ENCODE data around the gene SSBP4.

SSBP4 gene

GRCh38 chr19:18433015-18433691 lies 14.0 kb downstream of the SSBP4 start:
- no peak for DNase-seq (ENCODE audit: low read depth)

DNA sequence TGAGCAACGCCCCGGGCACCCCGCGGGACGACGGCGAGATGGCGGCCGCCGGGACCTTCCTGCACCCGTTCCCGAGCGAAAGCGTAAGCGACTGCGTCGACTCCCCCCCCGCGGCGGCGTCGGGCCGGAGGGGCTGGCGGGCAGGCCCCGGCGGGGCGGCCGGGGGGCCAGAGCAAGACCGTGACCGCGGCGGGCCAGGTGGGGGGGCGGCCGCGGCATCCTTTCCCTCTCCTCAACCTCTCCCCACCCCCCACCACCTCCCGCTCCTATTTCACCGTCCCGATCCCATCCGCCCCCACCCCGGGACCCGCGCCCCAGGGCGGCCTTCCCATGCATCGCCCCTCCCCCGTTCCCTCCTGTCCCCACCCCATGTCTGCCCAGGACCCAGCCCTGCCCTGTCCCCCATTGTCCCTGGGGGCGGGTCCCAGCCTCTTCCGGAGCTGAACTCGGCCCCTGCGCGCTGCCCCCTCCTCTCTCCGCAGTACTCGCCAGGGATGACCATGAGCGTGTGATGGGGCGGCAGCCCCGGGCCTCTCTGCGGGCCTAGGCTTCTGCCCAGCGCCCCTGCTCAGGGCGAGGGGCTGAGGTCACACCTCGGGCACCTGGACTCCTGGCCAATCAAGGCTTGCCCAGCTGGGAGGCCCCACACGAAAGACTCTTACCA lies 14.7 kb downstream of the SSBP4 start:
- no peak for DNase-seq (ENCODE audit: low read depth)

DNA sequence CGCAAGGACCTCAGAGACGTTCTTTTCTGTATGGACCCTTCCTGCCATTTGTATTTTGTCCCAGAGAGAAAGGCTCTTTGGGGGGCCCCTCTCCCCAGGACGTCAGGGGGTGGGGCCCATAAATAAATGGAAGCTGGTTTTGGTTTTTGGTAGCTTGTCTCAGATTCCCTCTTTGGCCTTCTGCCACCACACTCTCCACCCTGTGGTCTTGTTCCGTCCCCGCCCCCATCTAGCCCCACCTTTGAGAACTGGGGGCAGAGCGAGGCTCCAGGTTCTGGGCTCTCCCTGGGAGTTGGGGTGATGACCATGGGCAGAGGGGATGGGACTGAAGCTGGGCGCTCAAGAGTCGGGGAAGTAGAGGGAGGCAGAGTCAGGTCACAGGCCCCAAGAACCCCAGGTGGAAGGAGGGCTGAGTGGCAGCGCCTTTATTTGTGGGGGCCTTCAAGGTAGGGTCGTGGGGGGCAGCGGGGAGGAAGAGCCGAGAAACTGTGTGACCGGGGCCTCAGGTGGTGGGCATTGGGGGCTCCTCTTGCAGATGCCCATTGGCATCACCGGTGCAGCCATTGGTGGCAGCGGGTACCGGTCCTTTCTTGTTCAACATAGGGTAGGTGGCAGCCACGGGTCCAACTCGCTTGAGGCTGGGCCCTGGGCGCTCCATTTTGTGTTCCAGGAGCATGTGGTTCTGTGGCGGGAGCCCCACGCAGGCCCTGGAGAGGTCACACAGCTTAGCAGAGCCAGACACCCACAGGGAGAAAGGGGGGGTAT lies 15.4 kb downstream of the SSBP4 start:
- no peak for DNase-seq (ENCODE audit: low read depth)

DNA sequence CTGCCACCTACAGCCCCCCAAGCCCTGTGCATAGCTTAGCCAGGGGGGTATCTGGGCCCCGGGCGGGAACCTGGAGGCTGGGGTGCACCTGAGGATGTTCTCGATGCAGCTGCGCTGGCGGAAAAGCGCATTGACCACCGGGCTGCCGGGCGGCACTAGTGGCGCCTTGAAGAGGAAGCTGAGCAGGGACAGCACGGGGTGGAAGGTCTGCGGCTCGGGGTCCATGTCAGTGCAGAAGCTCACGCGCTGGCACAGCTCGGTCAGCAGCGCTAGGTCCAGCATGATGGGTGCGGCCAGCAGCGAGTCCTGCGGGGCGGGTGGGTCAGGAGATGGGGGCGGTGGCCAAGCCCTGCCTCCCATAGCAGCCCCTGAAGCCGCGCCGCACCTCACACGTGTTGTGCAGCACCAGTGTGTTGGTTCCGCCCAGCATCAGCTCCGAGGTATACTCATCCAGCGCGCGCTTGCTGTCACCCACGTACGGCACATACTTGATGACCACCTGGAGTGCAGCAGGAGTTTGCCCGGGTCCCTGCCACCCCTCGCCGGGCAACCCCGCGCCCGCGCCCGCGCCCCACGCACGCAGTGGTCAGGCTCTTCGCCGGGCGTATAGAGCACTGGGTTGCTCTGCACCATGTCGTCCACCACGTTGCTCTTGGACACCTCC lies 16.1 kb downstream of the SSBP4 start:
- DNase-seq (ENCODE audit: low read depth), result no peak

DNA sequence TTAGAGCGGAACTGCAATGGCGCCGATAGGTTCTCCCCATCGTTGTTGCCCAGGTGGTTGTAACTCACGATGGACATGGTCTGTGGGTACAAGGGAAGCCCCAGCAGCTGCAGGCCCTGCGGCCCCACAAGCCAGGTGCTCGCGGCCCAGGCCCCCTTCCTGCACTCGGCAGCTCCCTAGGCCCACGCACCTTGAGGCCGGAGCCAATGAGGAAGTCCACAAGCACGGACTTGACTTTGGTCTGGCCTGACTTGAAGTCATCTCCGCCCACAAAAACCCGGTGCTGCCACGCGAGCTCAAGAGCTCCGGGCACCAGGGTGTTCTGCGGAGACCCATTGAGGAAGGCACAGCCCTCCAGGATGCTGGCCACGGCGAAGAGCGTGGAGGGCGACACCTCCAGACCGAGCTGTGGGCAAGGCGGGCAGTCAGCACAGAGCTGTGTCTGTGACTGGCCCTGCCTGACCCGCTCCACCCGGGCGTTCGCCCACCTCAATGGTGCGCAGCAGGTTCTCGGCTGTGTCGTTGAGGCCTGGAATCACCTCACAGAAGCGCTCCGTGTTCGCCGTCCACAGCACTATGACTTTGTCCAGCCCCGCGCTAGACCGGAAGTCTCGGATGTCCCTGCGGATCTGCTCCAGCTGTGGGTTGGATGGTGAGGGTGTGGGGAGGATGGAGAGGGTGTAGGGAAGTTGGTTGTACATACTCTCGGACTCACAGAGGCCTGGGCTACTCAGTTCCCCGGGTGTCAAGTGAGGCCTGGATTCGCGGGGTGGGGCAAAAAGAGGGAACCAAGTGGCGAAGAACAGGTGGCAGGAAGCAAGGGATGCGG lies 16.9 kb downstream of the SSBP4 start:
- DNase-seq (ENCODE audit: low read depth), result no peak

DNA sequence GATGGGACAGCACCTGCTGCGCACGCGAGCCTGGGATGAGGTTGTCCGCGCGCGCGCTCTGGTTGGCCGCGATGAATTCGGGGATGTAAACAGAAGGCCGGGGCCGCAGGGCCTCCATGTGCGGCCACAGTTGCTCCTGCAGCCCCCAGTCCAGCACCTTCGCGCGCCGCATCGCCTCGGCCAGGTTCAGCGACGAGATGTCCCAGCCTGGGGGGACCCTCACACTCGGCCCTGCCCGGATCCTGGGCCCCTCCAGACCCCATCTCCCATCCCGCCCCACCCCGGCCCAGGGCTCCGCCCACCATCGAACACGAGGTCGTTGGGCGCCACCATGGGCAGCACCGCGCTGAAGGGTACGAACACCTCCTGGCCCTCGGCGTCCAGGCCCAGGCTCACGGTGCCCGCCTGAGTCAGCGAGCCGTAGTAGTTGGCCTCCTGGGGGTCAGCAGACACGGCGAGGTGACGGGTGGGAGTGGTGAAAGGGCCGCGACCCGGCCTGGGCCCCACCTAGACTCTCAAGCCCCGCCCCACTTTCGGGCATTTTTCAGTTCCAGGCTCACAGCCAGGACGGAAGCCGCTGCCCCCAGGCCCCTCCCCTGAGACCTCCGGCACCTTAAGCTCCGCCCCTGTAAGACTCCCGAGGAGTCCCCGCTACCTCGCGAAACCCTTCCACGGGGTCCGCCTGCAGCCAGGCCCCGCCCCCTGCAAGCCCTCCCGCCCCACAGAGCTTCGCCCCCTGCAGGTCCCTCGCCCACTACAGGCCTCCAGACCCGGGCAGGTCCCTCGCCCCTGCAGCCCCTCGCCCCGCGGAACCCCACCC lies 17.7 kb downstream of the SSBP4 start:
- DNase-seq (ENCODE audit: low read depth), result no peak

- DNase-seq (ENCODE audit: low read depth), result no peak
Observed at GRCh38 chr19:18437491-18438330, 18.5 kb downstream of the SSBP4 start, which contains the start of gene ISYNA1. TSS of gene ISYNA1 (minus strand) at chr19:18438133. CDS start at chr19:18437979, 154 bp downstream.

- DNase-seq (ENCODE audit: low read depth), result no peak
Observed at GRCh38 chr19:18438331-18439024, 19.3 kb downstream of the SSBP4 start.

DNA sequence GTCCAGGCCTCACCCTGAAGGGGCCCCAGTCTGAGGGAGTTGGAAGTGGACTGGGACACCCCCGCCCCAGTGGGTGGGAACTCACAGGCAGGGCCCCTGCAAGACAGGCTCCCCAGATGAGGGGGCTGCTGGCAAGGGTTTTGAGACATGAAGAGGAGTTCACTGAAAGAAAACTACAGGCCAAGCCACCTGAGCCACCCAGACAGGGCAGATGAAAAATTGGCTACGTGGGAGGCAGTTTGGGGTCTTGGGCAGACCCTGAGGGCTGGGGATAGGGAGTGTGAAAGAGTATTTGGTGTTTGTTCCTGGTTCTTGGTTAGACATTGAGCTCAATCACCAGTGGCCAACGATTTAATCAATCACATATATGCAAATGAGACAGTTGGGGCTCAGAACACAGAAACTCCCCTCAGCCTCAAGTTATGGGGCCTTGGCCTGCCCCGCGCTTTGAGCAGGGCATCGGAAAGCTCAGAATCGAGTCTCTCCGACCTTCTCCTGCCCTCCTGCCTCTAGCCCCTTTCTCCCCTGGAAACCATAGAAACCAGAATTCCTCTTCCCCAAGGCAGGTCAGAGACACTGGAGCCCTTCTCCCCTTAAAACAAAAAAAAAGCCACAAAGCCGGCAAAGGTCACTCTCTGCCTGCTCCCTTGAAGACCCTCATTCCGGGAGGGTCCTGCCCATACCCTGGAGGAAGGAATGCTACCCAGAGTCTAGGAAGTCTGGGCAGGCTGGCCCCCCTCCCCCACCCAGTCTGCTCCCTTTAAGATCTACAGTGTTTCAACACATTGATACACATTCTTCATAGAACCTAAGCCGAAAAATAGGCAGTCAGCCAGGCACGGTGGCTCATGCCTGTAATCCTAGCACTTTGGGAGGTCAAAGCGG lies 20.1 kb downstream of the SSBP4 start:
- no peak for DNase-seq (ENCODE audit: low read depth)

- DNase-seq (ENCODE audit: low read depth), result no peak
Observed at GRCh38 chr19:18439910-18440237, 20.7 kb downstream of the SSBP4 start.

- no peak for DNase-seq (ENCODE audit: low read depth)
Observed at GRCh38 chr19:18440415-18440877, 21.2 kb downstream of the SSBP4 start.

GRCh38 chr19:18440936-18441803 lies 22.0 kb downstream of the SSBP4 start:
- DNase-seq (ENCODE audit: low read depth), result no peak

DNA sequence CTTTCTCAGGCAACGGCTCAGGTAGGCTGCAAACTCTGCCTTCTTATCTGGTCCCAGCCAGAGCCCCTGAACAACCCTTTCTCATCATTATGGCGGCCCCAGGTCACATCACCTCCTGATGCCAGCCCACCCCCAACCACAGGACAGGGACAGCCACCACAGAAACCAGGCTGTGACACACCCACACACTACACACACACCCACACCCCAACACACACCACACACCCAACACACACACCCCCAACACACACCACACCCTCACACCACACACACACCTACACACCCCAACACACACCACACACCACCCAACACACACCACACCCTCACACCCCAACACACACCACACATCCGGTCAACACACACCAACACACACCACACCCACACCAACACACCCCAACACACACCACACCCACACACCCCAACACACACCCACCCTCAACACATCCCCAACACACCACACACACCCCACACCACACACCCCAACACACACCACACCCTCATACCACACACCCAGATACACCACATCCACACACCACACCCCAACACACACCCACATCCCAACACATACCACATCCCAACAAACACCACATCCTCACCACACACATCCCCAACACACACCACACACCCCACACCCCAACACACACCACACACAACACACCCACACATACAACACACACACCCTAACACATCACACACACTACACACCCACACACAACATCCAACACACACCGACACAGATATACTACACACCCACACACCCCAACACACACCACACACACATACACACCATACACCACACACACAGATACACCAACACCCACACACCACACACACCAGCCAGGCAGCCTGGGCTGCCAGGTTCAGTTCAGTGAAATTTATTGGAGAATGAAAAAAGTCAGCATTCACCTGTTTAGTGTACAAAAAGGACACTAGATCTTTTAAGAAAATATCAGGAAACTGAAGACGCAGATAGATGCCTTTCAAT lies 22.9 kb downstream of the SSBP4 start:
- no peak for DNase-seq (ENCODE audit: low read depth)

DNA sequence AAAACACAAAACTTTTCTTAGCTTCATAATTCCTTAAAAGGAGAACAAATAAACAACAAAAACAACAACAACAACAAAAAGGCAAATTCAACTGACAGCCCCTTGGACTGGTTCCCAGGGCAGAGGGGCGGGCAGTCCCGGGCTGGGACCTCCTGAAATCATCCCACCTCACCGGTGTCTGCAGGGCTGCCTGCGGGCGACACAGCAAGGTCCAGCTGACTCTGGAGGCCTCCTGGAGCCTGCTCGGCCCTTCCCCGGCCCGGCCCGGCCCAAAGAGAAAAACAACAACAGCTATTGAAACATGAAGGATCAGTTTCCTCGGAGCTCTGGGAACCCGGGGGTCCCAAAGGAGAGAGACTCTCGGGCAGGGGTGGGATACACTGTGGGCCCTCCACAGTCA lies 23.7 kb downstream of the SSBP4 start:
- no peak for DNase-seq (ENCODE audit: low read depth)

- DNase-seq (ENCODE audit: low read depth), result no peak
Observed at GRCh38 chr19:18443406-18443805, 24.2 kb downstream of the SSBP4 start.

DNA sequence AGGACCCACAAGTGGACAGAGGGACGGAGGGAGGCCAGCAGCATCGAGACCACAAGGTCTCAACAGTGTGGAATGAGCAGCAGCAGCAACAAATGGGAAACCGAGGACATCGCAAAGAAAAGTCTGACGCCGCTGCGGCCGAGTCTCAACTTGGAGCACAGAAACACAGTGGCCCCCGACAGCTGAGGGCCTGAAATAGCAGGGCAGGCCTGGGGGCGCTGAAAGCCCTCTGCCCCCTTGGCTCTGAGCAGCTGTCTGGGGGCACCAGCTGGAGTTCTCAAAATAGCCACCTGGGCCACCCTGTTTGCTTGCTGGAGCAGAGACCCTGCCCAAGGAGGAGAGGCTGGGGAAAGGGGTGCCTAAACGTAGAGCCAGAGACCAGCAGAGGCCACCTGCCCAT lies 24.6 kb downstream of the SSBP4 start:
- DNase-seq (ENCODE audit: low read depth), result no peak
